D721Med (cell line): ENCODE measurements around the gene PAWR.
"Not testable (repeated sequence)": the region's sequence is repeated elsewhere in the genome, so short reads cannot be mapped to it uniquely, and the experiment has no call there.

ENCODE experiments used
- DNase-seq: peaks from one replicate; pipeline ENCODE4 v3.0.0; 2011; ENCODE audit warnings: low spot score; ENCODE audit not compliant: insufficient read length
- FAIRE-seq: peaks from 2 replicates; lab custom pipeline; 2011; peaks lifted over from hg19 to GRCh38; lab: Jason Lieb, UNC
- CTCF ChIP-seq: IDR thresholded peaks from 2 replicates; pipeline ENCODE4 v1.5.1; 2012; ENCODE audit warnings: mild to moderate bottlenecking, control low read depth; ENCODE audit not compliant: insufficient read depth; ENCODE audit errors: missing control alignments

PAWR gene

GRCh38 chr12:79652521-79652920, 38.2 kb downstream of the PAWR start:
- TF ChIP-seq CTCF, result no peak
- DNase-seq, result no peak
- no peak for FAIRE-seq

GRCh38 chr12:79650440-79650839, 40.3 kb downstream of the PAWR start:
- FAIRE-seq, result no peak
- TF ChIP-seq CTCF, result no peak
- no peak for DNase-seq

- no peak for DNase-seq
- FAIRE-seq, result no peak
- no peak for TF ChIP-seq CTCF
Observed at GRCh38 chr12:79648881-79649280, 41.9 kb downstream of the PAWR start.

GRCh38 chr12:79646843-79647242, 43.9 kb downstream of the PAWR start:
- not testable (repeated sequence) for DNase-seq, FAIRE-seq

GRCh38 chr12:79645235-79645630, 45.5 kb downstream of the PAWR start:
- FAIRE-seq (no peak), DNase-seq (no peak)
- no peak for TF ChIP-seq CTCF

GRCh38 chr12:79644274-79645234, 46.2 kb downstream of the PAWR start:
- no peak for TF ChIP-seq CTCF
- no peak for DNase-seq
- FAIRE-seq, result no peak

- DNase-seq (no peak), FAIRE-seq (no peak)
- TF ChIP-seq CTCF, result no peak
Observed at GRCh38 chr12:79643821-79644220, 46.9 kb downstream of the PAWR start.
